ENCODE measurements around the gene CHST11.

Gene CHST11

DNA sequence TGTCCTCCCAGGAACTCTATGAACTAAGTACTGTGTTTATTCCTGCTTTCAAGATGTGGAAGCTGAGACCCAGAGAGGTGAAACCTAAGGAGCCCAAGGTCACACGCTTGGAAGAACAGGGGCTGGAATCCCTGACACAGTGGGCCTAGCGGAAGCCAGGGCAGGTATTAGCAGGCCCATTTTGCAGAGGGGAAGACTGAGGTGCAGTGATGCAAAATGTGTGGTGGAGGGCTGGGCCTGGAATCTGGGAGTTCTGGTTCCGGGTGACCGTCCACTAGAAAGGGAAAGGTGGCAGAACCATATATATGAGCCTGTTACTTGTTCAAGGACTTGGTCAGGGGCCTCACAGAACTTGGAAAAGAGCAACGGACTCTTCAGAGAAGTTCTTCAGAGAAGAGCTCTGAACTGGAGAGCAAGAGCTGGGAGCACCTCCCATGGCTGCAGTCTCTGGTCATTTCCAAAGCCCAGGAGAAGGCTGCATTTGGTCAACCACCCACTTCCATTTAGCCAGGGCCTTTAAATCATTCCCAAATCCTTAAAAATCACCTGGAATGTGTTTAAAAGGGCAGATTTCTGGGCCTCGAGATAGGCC, 119.5 kb downstream of the CHST11 start:
- no peak for TF ChIP-seq EZH2 (IDR thresholded peaks at IDR 0.05; ENCODE audit: borderline replicate concordance, low read depth, low read length, severe bottlenecking)
- TF ChIP-seq, protein P1, sequence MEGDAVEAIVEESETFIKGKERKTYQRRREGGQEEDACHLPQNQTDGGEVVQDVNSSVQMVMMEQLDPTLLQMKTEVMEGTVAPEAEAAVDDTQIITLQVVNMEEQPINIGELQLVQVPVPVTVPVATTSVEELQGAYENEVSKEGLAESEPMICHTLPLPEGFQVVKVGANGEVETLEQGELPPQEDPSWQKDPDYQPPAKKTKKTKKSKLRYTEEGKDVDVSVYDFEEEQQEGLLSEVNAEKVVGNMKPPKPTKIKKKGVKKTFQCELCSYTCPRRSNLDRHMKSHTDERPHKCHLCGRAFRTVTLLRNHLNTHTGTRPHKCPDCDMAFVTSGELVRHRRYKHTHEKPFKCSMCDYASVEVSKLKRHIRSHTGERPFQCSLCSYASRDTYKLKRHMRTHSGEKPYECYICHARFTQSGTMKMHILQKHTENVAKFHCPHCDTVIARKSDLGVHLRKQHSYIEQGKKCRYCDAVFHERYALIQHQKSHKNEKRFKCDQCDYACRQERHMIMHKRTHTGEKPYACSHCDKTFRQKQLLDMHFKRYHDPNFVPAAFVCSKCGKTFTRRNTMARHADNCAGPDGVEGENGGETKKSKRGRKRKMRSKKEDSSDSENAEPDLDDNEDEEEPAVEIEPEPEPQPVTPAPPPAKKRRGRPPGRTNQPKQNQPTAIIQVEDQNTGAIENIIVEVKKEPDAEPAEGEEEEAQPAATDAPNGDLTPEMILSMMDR (IDR thresholded peaks at IDR 0.05; ENCODE audit: borderline replicate concordance, extremely low read depth, low read length, poor library complexity, severe bottlenecking) = no peak
- ATAC-seq (ENCODE audit: insufficient read depth, low read depth) = no peak
- H2AFZ ChIP-seq (ENCODE audit: low read depth, low read length) = no peak overlapping the region

DNA sequence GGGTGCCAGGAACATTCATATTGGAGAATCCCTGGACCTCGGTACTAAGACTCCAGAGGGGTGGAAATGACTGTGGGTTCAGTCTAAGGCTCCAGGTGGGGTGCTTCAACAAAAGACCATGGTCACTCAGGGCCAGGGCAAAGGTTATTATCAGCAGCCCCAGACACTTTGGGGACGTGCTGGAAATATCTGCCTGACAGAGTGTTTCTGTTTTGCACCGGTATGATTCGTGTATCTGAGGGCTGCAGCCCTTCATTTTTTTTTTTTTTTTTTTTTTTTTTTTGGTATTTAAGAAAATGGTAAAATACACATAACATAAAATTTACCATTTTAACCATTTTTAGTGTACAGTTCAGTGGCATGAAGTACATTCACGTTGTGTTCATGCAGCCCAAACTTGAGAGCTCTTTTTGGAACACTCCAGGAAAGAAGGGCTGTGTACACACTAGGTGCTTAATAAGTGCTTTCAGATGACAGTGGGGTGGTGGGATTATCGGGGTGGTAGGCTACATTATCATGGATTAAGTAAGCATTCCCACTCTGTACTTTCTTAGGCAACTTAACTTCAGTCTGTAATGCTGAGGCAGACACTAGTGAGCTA, 120.3 kb downstream of the CHST11 start:
- Histone ChIP-seq H3K4me3 (ENCODE audit: low read depth in 1 of 2, low read length in 2 of 2) (no peak overlapping the region), H3K79me2 (ENCODE audit: insufficient read depth, low read length) (peaks cover 83% of the 10 kb centered on the region), H2AFZ (ENCODE audit: low read depth, low read length) (no peak overlapping the region), H3K36me3 (ENCODE audit: insufficient read depth, low read length) (peaks cover 18% of the 10 kb centered on the region), H3K9ac (ENCODE audit: low read depth, low read length) (no peak overlapping the region), H3K4me1 (ENCODE audit: insufficient read depth, low read length) (peaks cover 22% of the 10 kb centered on the region), H3K27me3 (ENCODE audit: insufficient read depth, low read length, poor library complexity) (no peaks in the 10 kb centered on the region), H4K20me1 (ENCODE audit: insufficient read depth, low read length) (peaks cover 71% of the 10 kb centered on the region), H3K27ac (ENCODE audit: low read length) (peak overlapping the region; percentile 33; the same call in 1 of the 2 replicates), H3K9me3 (ENCODE audit: insufficient read depth, low read length, severe bottlenecking) (no peaks in the 10 kb centered on the region), H3K4me2 (ENCODE audit: insufficient read depth, low read length) (no peak overlapping the region)
- DNase-seq (no peak), ATAC-seq (ENCODE audit: insufficient read depth, low read depth) (no peak)
- TF ChIP-seq EZH2 (IDR thresholded peaks at IDR 0.05; ENCODE audit: borderline replicate concordance, low read depth, low read length, severe bottlenecking) = no peak
- TF ChIP-seq, protein P1 (IDR thresholded peaks at IDR 0.05; ENCODE audit: borderline replicate concordance, extremely low read depth, low read length, poor library complexity, severe bottlenecking) = no peak

More for the DNA sequence above, 119.5 kb downstream of the CHST11 start:
- peak overlapping the region; percentile 33; the same call in 1 of the 2 replicates for H3K27ac ChIP-seq (ENCODE audit: low read length)
- H3K9me3 ChIP-seq (ENCODE audit: insufficient read depth, low read length, severe bottlenecking) = no peaks in the 10 kb centered on the region
- H3K4me1 ChIP-seq (ENCODE audit: insufficient read depth, low read length) = peaks cover 22% of the 10 kb centered on the region
- H4K20me1 ChIP-seq (ENCODE audit: insufficient read depth, low read length) = peaks cover 67% of the 10 kb centered on the region
- no peak for DNase-seq
- no peaks in the 10 kb centered on the region for H3K27me3 ChIP-seq (ENCODE audit: insufficient read depth, low read length, poor library complexity)
- no peak overlapping the region for H3K4me2 ChIP-seq (ENCODE audit: insufficient read depth, low read length)
- peaks cover 22% of the 10 kb centered on the region for H3K36me3 ChIP-seq (ENCODE audit: insufficient read depth, low read length)
- H3K4me3 ChIP-seq (ENCODE audit: low read depth in 1 of 2, low read length in 2 of 2) = no peak overlapping the region
- H3K9ac ChIP-seq (ENCODE audit: low read depth, low read length) = no peak overlapping the region
- peaks cover 79% of the 10 kb centered on the region for H3K79me2 ChIP-seq (ENCODE audit: insufficient read depth, low read length)

DNA sequence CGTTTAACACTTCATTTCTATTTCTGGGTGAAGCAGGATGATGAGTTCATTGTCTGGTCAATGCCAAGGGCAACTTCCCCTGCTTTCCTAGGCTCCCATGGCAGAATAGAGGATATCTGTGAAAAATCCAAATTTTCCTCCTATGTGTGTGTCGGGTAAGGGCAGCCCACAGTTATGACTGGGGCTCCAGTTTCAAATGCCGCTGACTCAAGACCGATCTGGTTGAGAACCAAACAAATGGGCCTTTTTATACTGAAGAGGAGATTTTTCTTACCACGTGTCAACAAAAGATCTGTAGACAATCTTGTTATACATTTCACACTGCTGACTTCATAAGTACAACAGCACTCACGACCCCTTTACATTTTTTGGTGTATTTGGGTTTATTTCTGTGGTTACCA, 120.8 kb downstream of the CHST11 start:
- Histone ChIP-seq H3K36me3 (ENCODE audit: insufficient read depth, low read length) (peaks cover 18% of the 10 kb centered on the region), H3K27me3 (ENCODE audit: insufficient read depth, low read length, poor library complexity) (no peaks in the 10 kb centered on the region), H3K4me2 (ENCODE audit: insufficient read depth, low read length) (no peak overlapping the region), H3K79me2 (ENCODE audit: insufficient read depth, low read length) (peaks cover 85% of the 10 kb centered on the region), H3K27ac (ENCODE audit: low read length) (no peak overlapping the region), H3K4me3 (ENCODE audit: low read depth in 1 of 2, low read length in 2 of 2) (no peak overlapping the region), H3K9me3 (ENCODE audit: insufficient read depth, low read length, severe bottlenecking) (no peaks in the 10 kb centered on the region), H4K20me1 (ENCODE audit: insufficient read depth, low read length) (peaks cover 76% of the 10 kb centered on the region), H3K4me1 (ENCODE audit: insufficient read depth, low read length) (peaks cover 22% of the 10 kb centered on the region), H2AFZ (ENCODE audit: low read depth, low read length) (no peak overlapping the region), H3K9ac (ENCODE audit: low read depth, low read length) (no peak overlapping the region)
- ATAC-seq (ENCODE audit: insufficient read depth, low read depth) (no peak; the same call in 2 of the 3 replicates), DNase-seq (no peak)
- TF ChIP-seq, protein P1 (IDR thresholded peaks at IDR 0.05; ENCODE audit: borderline replicate concordance, extremely low read depth, low read length, poor library complexity, severe bottlenecking) = no peak
- no peak for TF ChIP-seq EZH2 (IDR thresholded peaks at IDR 0.05; ENCODE audit: borderline replicate concordance, low read depth, low read length, severe bottlenecking)

Measured in DND-41 (cell line).